A204.1 (cell line): ENCODE results near the gene EML4.

Experiments used
- FAIRE-seq: peaks from 2 replicates; lab custom pipeline; 2012; peaks lifted over from hg19 to GRCh38; lab: Jason Lieb, UNC

EML4 gene

GRCh38 chr2:42196403-42197267, 27.5 kb downstream of the EML4 start:
- FAIRE-seq = no peak

- FAIRE-seq = no peak
Measured at GRCh38 chr2:42197792-42198191, 28.6 kb downstream of the EML4 start.

DNA sequence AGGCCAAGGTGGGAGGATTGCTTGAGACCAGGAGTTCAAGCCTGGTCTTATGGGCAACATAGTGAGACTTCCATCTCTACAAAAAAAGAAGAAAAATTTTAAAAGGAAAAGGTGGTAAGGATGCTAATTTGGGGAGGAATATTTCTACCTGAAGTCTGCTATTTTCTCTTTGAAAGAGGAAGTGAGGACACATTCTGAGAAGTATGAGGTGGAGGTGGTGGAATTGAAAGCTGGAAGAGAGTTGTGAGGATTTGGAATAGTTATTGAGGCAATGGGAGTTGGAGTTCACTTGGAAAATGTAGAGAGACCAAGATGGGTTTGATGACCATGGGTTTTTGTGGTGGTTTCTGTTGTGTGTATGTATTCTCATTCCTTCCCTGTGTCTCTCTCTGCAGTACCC, 29.3 kb downstream of the EML4 start:
- FAIRE-seq = no peak

DNA sequence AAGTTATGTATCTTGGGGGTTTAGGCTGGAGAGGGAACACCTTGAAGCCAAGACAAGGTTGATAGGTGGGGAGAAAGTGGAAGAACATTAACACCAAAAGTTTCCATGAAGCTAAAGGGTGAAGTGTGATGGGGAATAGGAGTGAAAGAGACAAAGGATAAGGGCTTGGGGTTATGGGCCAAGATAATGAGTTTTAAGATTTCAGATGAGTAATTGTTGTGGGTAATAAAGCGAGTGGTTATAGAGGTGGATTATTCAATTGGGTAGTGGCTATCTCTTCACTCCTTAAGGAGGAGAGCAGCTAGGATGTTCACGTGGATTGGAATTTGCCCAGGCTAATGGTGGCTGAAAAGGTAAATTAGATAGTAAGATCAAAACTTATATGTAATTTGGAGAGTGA, 29.8 kb downstream of the EML4 start:
- FAIRE-seq = no peak

GRCh38 chr2:42199626-42200025, 30.5 kb downstream of the EML4 start:
- no peak for FAIRE-seq

DNA sequence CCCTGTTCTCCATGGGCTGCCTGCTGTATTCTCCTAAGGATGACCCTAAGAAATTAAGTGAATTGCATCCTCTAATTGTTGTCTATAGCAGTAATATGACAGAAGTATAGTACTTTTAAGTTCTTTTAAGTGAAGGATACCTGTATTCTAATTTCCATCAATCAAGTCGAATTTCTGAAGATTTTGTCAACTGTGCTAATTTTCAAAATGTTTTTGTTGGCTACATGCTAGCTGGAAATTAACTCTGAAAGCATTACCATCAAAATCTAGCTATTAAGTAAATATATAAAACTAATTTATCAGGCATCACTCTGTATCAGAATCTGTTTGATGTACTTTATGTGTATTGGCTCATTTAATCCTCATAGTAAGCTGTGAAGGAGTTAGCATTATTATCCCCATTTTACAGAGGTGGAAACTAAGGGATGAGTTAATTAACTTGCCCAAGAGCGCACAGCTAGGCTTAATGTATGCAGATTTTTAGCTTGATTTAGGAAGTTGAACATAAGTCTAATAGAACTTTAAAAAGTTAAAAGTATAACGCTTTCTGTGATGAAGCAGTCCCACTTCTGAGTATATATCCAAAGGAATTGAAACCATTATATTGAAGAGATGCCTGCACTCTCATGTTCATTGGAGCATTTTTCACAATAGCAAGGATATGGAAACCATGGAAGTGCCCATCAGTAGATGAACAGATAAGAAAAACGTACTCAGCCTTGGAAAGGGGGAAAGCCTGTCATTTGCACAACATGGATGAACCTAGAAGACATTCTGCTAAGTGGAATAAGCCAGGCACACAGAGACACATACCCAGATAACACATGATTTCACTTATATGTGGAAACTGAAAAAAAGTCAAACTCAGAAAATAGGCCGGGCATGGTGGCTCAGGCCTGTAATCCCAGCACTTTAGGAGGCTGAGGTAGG, 32.0 kb downstream of the EML4 start:
- no peak for FAIRE-seq

- no peak for FAIRE-seq
Measured at GRCh38 chr2:42202634-42203008, 33.5 kb downstream of the EML4 start.

DNA sequence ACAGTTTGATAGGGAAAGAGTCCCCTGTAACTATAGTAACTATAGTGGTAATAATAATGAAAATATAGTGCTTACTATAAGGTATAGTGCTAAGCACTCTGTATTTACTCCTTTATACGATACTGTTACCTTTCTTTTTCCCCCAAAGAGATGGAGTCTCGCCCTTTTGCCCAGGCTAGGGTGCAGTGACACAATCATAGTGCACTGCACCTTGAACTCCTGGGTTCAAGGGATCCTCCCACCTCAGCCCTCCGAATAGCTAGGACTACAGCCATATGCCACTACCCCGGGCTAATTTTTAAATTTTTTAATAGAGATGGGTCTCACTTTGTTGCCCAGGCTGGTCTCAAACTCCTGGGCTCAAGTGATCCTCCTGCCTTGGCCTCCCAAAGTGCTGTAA, 34.6 kb downstream of the EML4 start:
- FAIRE-seq = no peak

- FAIRE-seq = no peak
Measured at GRCh38 chr2:42205337-42205736, 36.2 kb downstream of the EML4 start.

DNA sequence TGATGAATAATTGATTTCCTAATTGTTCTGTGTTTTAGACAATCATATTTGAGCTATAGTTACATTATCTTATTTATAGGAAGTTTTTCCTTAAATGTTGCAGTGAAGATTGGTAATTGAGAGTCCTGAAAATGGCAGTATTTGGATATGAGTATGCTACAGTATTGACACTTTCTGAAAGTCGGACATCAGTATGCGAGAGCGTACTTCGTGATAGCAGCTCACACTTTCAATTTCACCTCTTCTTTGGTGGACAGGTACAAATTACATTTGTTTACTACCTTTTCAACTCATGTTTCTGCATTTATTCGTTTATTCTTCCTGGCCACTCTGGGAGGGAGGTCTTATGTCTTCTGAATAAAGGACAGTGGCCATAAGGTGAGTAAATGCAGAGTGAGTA, 38.7 kb downstream of the EML4 start:
- FAIRE-seq = no peak

- no peak for FAIRE-seq
Measured at GRCh38 chr2:42210203-42210602, 41.0 kb downstream of the EML4 start.

DNA sequence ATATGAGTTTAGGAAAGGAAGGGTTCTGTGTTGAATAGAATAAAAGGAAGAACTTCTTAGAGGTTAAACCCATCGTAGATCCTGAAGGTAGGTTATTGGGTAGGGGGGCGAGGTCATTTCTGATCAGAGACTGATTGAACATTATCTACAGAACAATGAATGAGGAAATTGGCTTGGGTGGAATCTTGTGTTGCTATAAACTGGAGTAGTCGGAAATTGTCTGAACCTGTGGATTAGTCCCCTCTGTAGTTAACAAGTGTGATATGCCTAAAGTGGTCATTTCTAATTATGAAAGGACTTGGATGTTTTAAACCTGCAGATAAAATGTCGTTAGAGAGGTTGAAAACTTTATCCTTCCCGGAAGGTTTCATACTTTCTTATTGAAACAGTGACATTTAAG, 42.1 kb downstream of the EML4 start:
- FAIRE-seq = no peak

GRCh38 chr2:42214669-42215068, 45.5 kb downstream of the EML4 start:
- no peak for FAIRE-seq

DNA sequence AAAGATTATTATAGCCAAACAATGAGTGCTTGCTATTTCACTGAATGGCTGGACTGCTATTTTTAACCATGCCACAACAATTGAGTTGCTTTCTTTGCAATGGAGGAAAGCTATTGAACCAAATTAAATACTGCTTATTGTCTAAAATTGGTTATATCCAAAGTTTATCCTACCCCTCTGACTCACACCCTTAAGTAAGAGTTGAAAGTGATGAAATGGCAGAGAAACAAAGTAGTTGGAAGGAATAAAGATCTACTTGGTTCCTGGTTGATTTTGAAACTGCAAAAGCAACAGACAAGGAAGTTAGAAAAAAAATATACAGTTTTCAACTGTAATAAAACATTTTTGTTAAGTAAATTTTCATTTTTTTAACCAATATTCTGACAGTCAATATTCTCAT, 47.5 kb downstream of the EML4 start:
- no peak for FAIRE-seq

DNA sequence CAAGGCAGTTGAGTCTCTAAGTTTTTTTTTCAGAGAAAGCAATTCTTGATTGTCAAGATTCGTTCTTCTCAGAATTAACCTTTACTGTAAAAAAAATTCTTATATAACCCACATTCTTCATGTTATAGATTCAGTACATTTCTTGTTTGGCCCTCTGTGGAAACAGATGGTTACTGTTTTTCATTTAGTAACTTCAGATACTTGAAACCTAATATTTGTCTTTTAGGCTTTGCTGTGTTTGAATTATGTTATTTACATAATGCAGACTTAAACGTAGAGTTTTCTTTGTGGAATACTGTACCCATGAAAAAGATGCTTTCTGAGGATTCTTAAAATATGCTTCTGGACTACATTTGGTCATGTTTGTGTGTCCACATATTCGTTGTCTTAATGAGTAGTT, 48.2 kb downstream of the EML4 start:
- no peak for FAIRE-seq

DNA sequence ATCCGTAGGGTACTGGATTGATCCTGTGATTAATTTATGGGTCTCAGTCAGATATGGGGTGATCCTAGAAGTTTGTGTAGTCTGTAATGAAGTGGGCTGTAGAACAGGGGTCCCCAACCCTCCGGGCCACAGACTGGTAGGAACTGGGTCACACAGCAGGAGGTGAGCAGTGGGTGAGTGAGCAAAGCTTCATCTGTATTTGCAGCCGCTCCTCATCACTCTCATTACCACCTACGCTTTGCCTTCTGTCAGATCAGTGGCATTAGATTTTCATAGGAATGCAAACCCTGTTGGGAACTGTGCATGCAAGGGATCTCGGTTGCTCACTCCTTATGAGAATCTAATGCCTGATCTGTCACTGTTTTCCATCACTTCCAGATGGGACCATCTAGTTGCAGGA, 48.8 kb downstream of the EML4 start:
- FAIRE-seq = no peak

DNA sequence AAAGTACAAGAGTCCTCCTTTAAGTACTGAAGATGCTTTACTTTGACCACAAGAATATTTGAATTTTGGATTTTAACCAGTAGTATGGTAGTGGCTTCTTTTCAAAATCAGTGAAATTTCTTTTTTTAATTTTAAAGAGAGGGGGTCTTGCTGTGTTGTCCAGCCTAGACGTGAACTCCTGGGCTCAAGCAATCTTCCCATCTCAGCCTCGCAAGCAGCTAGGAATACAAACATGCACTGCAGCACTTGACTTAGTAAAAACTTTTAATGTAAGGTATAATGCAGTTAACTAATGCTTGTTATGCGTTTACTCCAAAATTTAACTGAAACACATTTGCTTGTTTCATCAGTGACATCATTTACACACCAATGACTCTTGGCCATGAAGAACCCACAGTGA, 49.6 kb downstream of the EML4 start:
- FAIRE-seq = no peak

GRCh38 chr2:42219160-42219559, 50.0 kb downstream of the EML4 start:
- FAIRE-seq = no peak

- FAIRE-seq = no peak
Measured at GRCh38 chr2:42220566-42220965, 51.4 kb downstream of the EML4 start.

DNA sequence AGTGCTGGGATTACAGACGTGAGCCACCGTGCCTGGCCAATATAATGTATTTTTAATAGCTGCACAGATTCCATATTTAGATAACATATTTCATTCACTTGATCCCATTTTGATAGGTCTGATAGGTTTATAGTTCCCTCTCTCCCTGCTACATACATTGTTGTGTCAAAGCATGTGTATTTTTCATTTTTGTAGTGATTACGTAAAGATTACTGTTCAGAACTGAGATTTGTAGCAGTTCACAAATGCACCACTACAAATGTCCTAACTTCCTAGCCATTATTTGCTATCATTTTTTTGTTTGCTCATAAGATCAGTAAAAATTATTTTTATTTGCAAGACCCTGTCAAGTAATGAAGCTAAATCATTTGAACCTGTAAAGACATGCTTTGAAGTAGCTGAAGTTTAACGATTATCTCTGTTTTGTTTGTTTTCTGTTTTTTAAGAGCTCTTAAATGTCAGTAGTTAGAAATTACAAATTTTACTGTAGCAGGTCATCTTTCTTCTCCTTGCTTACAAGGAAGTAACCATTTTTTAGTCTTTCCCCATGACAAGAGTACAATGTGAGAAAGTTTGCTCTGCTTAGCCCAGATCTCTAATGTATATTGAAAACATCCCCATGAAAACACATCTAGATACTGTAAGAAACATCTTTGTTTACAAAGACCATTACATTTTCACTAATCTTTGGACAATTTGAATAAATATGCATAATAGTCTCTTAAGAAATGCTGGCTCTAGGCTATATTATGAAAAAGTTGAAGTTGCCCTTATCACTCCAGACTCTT, 54.1 kb downstream of the EML4 start:
- no peak for FAIRE-seq

GRCh38 chr2:42223855-42224268, 54.7 kb downstream of the EML4 start:
- FAIRE-seq = no peak

GRCh38 chr2:42224422-42225067, 55.4 kb downstream of the EML4 start:
- no peak for FAIRE-seq
